NCI-H82 (cell line): ENCODE results near the gene ATPAF1.
"Not testable (repeated sequence)": the region's sequence is repeated elsewhere in the genome, so short reads cannot be mapped to it uniquely, and the experiment has no call there.

Experiments
- DNase-seq: peaks from one replicate; lab custom pipeline; 2025; lab: John Stamatoyannopoulos, UW

Gene ATPAF1

DNA sequence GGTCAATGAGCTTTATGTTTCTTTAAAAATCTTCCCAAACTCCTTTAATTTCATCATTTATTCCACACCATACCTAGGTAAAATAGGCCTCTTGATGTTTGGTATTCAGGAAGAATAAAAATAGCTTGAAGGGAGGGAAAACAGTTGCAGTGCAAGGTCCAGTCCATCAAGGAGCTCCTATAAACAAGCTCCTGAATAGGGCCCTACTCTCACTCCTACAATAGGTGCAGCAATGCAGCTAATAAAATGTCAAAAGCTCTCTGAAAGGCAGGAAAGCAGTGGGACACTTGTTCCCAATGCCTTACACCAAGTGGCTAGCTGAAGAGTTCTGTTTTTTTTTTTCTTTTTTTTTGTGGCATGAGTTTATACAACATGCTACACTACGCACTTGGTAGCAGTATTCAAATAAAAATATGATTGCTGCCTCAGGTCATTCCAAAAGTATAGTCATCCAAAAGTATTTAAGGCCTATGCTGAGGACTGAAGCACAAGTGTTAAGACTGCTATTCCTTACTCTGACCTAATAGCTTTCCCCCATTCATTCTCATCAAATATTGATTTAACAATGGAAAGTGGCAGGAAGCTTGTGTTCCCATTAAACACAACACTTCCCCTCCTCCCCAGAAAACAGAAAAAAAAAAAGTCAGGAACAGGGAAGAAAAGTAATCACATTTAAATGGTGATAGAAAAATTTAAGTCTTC, 13.3 kb upstream of the ATPAF1 start:
- no peak for DNase-seq

- no peak for DNase-seq
Measured at GRCh38 chr1:46679789-46680573, 11.8 kb upstream of the ATPAF1 start.

- DNase-seq: no peak
Measured at GRCh38 chr1:46677339-46677738, 9.2 kb upstream of the ATPAF1 start.

GRCh38 chr1:46676531-46676930, 8.4 kb upstream of the ATPAF1 start:
- DNase-seq: no peak

DNA sequence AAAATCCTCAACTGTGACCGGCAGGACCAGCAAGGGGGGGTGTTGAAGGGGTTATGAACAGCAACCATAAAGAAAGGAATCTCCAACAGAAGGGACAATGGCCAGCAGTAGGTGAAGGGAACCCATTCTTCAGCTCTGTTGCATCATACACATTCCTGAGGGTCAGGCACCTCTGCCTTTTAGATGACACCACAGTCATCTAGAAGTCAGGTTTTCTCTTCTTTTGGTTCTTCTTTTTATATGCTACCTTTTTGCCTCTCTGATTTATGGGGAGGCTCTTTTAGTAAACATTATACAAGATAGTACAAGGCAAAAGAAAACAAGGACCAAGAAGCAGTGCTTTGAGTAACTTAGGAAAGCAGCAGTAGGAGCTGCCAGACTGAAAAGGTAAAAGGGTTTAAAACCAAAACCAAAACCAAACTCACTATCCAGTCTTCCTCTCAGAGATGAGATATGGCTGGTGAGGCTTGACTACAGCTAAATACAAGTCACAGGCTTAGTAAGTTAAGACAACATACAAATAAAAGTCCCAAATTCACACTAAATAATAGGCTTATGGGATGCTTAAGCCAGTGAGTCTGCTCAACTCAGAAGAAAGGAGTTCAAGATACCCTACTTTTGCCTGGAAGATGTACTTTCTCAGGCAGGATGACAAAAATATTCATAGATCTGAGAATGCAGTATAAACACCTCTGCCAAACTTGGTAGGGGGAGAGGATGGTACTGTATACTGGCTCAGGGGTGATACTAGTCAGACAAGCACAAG, 7.6 kb upstream of the ATPAF1 start:
- DNase-seq: no peak

GRCh38 chr1:46673749-46674182, 5.6 kb upstream of the ATPAF1 start:
- DNase-seq: no peak

- no peak for DNase-seq
Measured at GRCh38 chr1:46672696-46673095, 4.5 kb upstream of the ATPAF1 start.

DNA sequence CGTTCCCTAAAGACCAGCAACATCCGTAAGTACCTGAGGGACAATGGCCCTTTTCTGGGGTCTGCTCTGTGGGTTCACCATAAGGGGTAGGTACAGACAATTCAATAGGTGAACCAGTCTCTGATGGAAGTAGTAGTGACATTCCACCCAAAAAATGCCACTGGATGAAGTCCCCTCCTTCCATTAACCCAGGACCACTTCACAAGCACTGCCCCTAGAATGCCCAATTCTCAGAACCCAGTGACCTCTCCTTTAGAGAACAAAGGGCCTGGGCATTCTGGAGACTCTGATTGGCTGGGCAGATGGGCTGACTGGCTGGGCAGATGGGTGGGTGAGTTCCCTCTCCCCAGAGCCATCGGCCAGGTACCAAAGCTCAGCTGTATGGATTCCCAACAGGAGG, 3.4 kb upstream of the ATPAF1 start, which contains the start of gene TEX38:
TSS of gene TEX38 (plus strand) at position 301 of the 400 bp plus-strand sequence. CDS start at position 382, 81 bp downstream.
- DNase-seq: no peak

GRCh38 chr1:46670134-46670533, 2.0 kb upstream of the ATPAF1 start:
- DNase-seq: no peak

DNA sequence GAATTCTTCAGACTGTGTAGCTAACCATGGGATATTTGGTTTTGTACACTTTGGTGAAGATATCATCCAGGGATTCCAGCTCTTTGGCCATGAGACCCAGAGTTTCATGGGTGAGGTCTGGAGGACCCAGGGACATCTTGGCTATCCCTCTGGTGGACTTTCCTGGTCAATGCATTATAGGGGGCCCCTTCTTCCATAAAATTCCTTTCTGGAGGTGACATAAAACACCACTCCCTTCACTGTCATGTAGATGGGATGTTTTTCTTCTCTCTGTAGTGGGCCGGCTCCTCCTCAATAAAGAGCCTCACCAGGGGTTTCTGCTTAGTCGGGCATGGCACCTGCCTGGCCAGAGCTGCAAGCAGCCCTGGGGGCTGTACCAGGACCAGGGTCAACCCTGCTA, 2.2 kb downstream of the ATPAF1 start:
- no peak for DNase-seq

DNA sequence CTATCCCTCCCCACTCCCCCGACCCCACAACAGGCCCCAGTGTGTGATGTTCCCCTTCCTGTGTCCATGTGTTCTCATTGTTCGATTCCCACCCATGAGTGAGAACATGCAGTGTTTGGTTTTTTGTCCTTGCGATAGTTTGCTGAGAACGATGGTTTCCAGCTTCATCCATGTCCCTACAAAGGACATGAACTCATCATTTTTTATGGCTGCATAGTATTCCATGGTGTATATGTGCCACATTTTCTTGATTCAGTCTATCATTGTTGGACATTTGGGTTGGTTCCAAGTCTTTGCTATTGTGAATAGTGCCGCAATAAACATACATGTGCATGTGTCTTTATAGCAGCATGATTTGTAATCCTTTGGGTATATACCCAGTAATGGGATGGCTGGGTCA, 5.2 kb downstream of the ATPAF1 start:
- not testable (repeated sequence) for DNase-seq

DNA sequence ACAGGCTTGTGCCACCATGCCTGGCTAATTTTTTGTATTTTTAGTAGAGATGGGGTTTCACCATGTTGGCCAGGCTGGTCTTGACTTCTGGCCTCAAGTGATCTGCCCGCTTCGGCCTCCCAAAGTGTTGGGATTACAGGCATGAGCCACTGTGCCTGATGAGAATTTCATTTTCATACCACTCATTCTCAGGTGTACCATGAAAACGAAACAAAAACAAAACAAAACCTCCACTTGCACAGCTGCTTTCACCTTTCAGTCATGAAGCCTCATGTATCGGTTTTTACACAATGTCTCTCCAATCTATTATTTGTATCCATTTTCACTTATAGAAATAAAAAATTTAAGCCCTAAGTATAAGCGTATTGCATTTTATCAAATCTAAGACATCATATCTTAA, 8.0 kb downstream of the ATPAF1 start:
- not testable (repeated sequence) for DNase-seq

DNA sequence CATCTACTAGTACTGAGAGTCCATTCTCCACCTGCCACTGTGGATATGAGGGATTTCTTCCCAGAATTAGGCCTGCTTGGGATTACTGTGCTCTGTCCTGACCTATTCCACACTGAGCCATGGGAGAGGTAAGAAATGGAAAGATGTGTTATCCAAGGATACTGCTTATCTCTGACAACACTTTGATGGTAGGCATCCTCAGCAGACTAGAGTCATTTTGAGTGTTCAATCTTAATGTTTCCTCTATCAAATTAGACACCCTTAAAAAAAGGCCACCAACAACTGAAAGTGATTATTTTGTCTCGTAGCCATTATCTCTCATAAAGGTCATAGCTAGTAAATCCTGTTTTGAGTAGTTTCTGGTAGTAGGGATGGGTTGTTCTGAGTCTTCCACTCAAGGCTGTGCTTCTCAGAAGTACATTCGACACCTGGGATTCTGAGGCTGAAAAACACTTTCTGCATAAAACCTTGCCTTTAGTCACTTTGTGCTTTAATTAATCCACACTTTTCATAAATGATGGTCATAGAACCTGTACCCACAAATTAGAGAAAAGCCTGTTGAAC, 8.8 kb downstream of the ATPAF1 start:
- DNase-seq: no peak

DNA sequence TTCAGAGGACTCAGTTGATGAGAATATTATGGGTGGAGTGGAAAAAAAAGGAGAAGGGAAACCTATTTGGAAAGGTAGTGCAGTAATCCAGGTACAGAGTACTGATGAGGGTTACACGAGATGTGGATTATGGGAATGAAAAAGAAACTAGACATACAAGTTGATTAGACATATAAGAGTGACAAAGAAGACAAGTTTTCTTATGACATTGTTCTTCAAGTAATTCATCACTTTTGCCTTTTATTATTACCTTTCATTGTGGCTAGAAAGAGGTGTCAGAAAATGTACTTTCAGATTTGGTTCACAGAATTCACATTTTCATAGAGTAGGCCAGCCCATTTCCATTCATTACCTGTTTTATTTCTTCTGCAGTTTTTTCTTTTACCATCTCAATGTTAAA, 10.4 kb downstream of the ATPAF1 start:
- DNase-seq: no peak

- DNase-seq: no peak
Measured at GRCh38 chr1:46656643-46657042, 11.5 kb downstream of the ATPAF1 start.

DNA sequence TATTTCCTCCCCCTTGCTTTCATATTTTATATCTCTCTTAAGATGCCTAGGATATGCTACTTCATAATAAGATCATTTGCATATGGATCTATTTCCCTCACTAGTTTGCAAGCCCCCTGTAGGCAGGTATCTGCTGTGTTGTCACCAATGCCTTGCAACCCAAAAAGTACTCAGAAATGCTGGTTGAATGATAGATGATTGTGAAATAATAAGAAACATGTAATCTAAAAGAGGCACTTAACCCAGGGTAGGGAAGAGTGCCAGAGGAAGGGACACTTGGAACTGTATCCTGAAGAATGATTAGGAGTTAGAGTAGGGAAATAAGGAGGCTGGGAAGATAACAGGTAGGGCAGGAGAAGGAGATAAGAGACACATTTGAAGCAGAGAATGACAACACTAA, 12.3 kb downstream of the ATPAF1 start:
- DNase-seq: no peak

DNA sequence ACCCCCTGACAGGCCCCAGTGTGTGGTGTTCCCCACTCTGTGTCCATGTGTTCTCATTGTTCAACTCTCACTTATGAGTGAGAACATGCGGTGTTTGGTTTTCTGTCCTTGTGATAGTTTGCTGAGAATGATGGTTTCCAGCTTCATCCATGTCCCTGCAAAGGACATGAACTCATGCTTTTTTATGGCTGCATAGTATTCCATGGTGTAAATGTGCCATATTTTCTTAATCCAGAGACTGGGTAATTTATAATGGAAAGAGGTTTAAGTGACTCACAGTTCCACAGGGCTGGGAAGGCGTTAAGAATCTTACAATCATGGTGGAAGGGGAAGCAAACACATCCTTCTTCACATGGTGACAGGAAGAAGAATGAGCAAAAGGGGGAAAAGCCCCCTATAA, 13.5 kb downstream of the ATPAF1 start:
- DNase-seq: not testable (repeated sequence)

GRCh38 chr1:46654012-46654411, 14.2 kb downstream of the ATPAF1 start:
- DNase-seq: no peak

DNA sequence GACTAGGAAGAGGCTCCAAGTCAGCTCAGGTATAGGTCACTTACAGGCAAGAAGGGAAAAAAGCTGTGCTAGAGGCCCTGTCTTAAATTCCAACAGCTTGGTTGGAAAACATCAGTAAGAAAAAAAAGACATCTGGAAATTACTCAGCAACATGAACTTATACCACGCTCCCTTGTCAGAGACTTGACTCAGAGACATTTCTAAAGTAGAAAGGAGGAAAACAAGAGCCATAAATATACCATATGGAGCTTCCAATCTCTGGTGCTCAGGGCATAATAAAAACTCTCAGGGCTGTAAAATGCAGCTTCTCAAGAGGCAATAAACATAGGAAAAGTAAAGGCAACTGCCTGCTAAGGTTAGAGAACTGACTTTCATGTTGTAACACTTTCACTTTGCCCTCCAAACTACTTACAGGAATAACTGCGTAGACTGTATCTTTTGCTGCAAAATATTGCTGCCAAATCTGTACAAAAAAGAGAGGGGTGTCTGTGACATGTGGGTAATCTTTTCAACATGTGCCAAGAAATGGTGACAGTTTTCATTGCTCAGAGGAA, 14.7 kb downstream of the ATPAF1 start:
- no peak for DNase-seq

DNA sequence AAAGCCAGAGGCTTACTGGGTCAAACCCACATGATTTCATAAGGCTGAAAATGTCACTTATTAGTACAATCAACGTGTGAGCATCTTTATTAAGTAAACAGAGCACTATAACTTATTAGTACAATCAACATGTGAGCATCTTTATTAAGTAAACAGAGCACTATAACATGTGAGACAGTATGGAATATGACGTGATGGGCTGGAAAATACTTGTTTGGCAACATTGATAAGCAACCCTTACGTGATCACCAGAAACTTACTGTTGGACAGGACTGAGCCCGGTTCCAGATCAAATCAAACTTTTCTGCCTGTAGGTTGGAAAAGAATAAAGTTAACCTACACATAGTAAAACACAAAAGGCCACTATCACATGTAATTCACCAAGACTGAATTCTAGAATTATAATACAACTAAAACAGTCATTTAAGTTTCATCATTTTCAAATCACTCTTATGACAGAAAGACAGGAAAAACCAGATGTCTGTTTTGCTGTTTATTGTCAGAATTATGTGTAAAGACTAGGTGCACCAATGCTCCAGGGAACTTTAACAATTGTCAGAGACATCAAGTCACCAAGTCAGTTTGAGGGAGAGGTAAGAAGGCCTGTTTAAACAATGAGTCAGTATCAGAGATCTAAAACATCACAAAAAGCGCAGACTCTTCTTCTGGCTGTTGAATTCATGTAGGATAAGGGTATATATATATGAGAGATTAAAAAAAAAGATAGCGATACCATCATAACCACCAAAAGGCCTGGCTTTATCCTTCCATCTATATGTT, 15.7 kb downstream of the ATPAF1 start:
- no peak for DNase-seq

DNA sequence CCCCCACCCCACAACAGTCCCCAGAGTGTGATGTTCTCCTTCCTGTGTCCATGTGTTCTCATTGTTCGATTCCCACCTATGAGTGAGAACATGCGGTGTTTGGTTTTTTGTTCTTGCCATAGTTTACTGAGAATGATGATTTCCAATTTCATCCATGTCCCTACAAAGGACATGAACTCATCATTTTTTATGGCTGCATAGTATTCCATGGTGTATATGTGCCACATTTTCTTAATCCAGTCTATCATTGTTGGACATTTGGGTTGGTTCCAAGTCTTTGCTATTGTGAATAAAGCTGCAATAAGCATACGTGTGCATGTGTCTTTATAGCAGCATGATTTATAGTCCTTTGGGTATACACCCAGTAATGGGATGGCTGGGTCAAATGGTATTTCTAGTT, 17.0 kb downstream of the ATPAF1 start:
- not testable (repeated sequence) for DNase-seq
